ENCODE data around the gene GXYLT1.

Gene GXYLT1

GRCh38 chr12:42167711-42168110 is 23.0 kb upstream of the GXYLT1 start:
- Histone ChIP-seq H3K9me3 (ENCODE audit: insufficient read depth, low read depth, low read length) (no peaks in the 10 kb centered on the region), H3K4me2 (ENCODE audit: low read depth, low read length, poor library complexity, severe bottlenecking) (no peak overlapping the region), H2AFZ (ENCODE audit: low read length) (no peak overlapping the region), H3K4me1 (ENCODE audit: insufficient read depth, low read length, poor library complexity, severe bottlenecking) (peaks cover 10% of the 10 kb centered on the region), H3K36me3 (ENCODE audit: insufficient read depth, low read length) (peaks cover 17% of the 10 kb centered on the region; the same call in 1 of the 2 replicates), H3K4me3 (ENCODE audit: low read length, poor library complexity, severe bottlenecking) (no peak overlapping the region), H3K27me3 (ENCODE audit: insufficient read depth, low read length, poor library complexity, severe bottlenecking) (no peaks in the 10 kb centered on the region), H3K79me2 (ENCODE audit: insufficient read depth, low read length) (peaks cover 15% of the 10 kb centered on the region; the same call in 1 of the 2 replicates), H4K20me1 (ENCODE audit: insufficient read depth, low read length, poor library complexity, severe bottlenecking) (no peaks in the 10 kb centered on the region), H3F3A (ENCODE audit: low read depth) (no peaks in the 10 kb centered on the region), H3K9ac (ENCODE audit: low read depth, low read length, poor library complexity, severe bottlenecking) (no peak overlapping the region), H3K9me2 (replicated peaks; ENCODE audit: low read depth, low read length) (no peaks in the 10 kb centered on the region)
- TF ChIP-seq EZH2phosphoT487 (IDR thresholded peaks at IDR 0.05; ENCODE audit: borderline replicate concordance) (no peak), CTCF (conservative IDR thresholded peaks at IDR 0.05; ENCODE audit: low read length) (no peak)

- peaks cover 13% of the 10 kb centered on the region; the same call in 1 of the 2 replicates for H3K79me2 ChIP-seq (ENCODE audit: insufficient read depth, low read length)
- H3F3A ChIP-seq (ENCODE audit: low read depth), result no peaks in the 10 kb centered on the region
- no peak for TF ChIP-seq CTCF (conservative IDR thresholded peaks at IDR 0.05; ENCODE audit: low read length)
- TF ChIP-seq EZH2phosphoT487 (IDR thresholded peaks at IDR 0.05; ENCODE audit: borderline replicate concordance), result no peak
- H4K20me1 ChIP-seq (ENCODE audit: insufficient read depth, low read length, poor library complexity, severe bottlenecking), result peaks cover 7% of the 10 kb centered on the region
- H3K4me2 ChIP-seq (ENCODE audit: low read depth, low read length, poor library complexity, severe bottlenecking), result no peak overlapping the region
- H3K9me2 ChIP-seq (replicated peaks; ENCODE audit: low read depth, low read length), result no peaks in the 10 kb centered on the region
- H3K9ac ChIP-seq (ENCODE audit: low read depth, low read length, poor library complexity, severe bottlenecking), result no peak overlapping the region
- peaks cover 20% of the 10 kb centered on the region for H3K4me1 ChIP-seq (ENCODE audit: insufficient read depth, low read length, poor library complexity, severe bottlenecking)
- H2AFZ ChIP-seq (ENCODE audit: low read length), result no peak overlapping the region
- H3K27me3 ChIP-seq (ENCODE audit: insufficient read depth, low read length, poor library complexity, severe bottlenecking), result no peaks in the 10 kb centered on the region
- peaks cover 14% of the 10 kb centered on the region; the same call in 1 of the 2 replicates for H3K36me3 ChIP-seq (ENCODE audit: insufficient read depth, low read length)
- H3K4me3 ChIP-seq (ENCODE audit: low read length, poor library complexity, severe bottlenecking), result no peak overlapping the region
- no peaks in the 10 kb centered on the region for H3K9me3 ChIP-seq (ENCODE audit: insufficient read depth, low read depth, low read length)
These were observed 21.8 kb upstream of the GXYLT1 start for GRCh38 chr12:42166501-42166900.

- Histone ChIP-seq H3K9ac (ENCODE audit: low read depth, low read length, poor library complexity, severe bottlenecking) (no peak overlapping the region), H3K79me2 (ENCODE audit: insufficient read depth, low read length) (peaks cover 13% of the 10 kb centered on the region; the same call in 1 of the 2 replicates), H3K4me2 (ENCODE audit: low read depth, low read length, poor library complexity, severe bottlenecking) (no peak overlapping the region), H3K4me1 (ENCODE audit: insufficient read depth, low read length, poor library complexity, severe bottlenecking) (peaks cover 25% of the 10 kb centered on the region), H3K36me3 (ENCODE audit: insufficient read depth, low read length) (peaks cover 25% of the 10 kb centered on the region; the same call in 1 of the 2 replicates), H3F3A (ENCODE audit: low read depth) (no peaks in the 10 kb centered on the region), H3K4me3 (ENCODE audit: low read length, poor library complexity, severe bottlenecking) (no peak overlapping the region), H2AFZ (ENCODE audit: low read length) (no peak overlapping the region), H3K27me3 (ENCODE audit: insufficient read depth, low read length, poor library complexity, severe bottlenecking) (no peaks in the 10 kb centered on the region), H4K20me1 (ENCODE audit: insufficient read depth, low read length, poor library complexity, severe bottlenecking) (peaks cover 7% of the 10 kb centered on the region), H3K9me2 (replicated peaks; ENCODE audit: low read depth, low read length) (no peaks in the 10 kb centered on the region), H3K9me3 (ENCODE audit: insufficient read depth, low read depth, low read length) (no peaks in the 10 kb centered on the region)
- no peak for TF ChIP-seq CTCF (conservative IDR thresholded peaks at IDR 0.05; ENCODE audit: low read length)
- TF ChIP-seq EZH2phosphoT487 (IDR thresholded peaks at IDR 0.05; ENCODE audit: borderline replicate concordance), result no peak
These were observed 19.2 kb upstream of the GXYLT1 start for GRCh38 chr12:42163913-42164312.
